Natural killer cell (primary cell): ENCODE data around the gene EXOG. TPM values are rescaled to one million over a fixed set of nuclear protein-coding genes. Genes with fewer than 3 reads are reported as not detected.

Experiments
- ATAC-seq, 3 donors: fragments of 150-1000 bp in 2 of 3; fragments of 200-7000 bp in 1 of 3; cut with Tn5 transposase; 1 replicate in 1 of 3; 2 replicates in 2 of 3; pipeline ENCODE4 v1.10.0; 2021; ENCODE audit warnings: mild to moderate bottlenecking in 2 of 3, moderate library complexity in 2 of 3
- DNase-seq, 2 donors: peaks; one replicate each; pipeline versions ENCODE4 v3.0.0 to v3.0.0-alpha.2; 2013 to 2021; ENCODE audit warnings: mixed read lengths in 1 of 2
- H3K27ac ChIP-seq: one replicate; pipeline ENCODE4 v1.5.1; 2013; ENCODE audit warnings: mild to moderate bottlenecking, low read length
- H3K27me3 ChIP-seq: one replicate; pipeline ENCODE4 v1.6.1; 2013; ENCODE audit warnings: low read length; ENCODE audit not compliant: control insufficient read depth, insufficient read depth
- H3K36me3 ChIP-seq: one replicate; pipeline ENCODE4 v1.6.1; 2013; ENCODE audit warnings: low read length; ENCODE audit not compliant: control insufficient read depth, insufficient read depth
- H3K4me1 ChIP-seq: one replicate; pipeline ENCODE4 v1.6.1; 2013; ENCODE audit warnings: low read length; ENCODE audit not compliant: control insufficient read depth, insufficient read depth
- H3K4me3 ChIP-seq: one replicate; pipeline ENCODE4 v1.5.1; 2013; ENCODE audit warnings: low read length
- H3K9me3 ChIP-seq: one replicate; pipeline ENCODE4 v1.6.1; 2013; ENCODE audit warnings: low read length; ENCODE audit not compliant: control insufficient read depth, insufficient read depth
- H3K27ac Mint-ChIP-seq, 2 donors: one replicate each; pipeline ENCODE4 v1.8.0; 2022; ENCODE audit warnings: mild to moderate bottlenecking in 2 of 2, mixed read lengths in 2 of 2, moderate library complexity in 1 of 2
- H3K27me3 Mint-ChIP-seq, 2 donors: one replicate each; pipeline ENCODE4 v1.8.0; 2022; ENCODE audit warnings: low read depth in 2 of 2, mixed read lengths in 2 of 2
- H3K36me3 Mint-ChIP-seq: one replicate; pipeline ENCODE4 v1.8.0; 2022; ENCODE audit warnings: mixed read lengths
- H3K4me1 Mint-ChIP-seq, 2 donors: one replicate each; pipeline ENCODE4 v1.8.0; 2022; ENCODE audit warnings: mixed read lengths in 2 of 2
- H3K4me3 Mint-ChIP-seq: one replicate; pipeline ENCODE4 v1.8.0; 2022; ENCODE audit warnings: mild to moderate bottlenecking, moderate library complexity, mixed read lengths
- H3K9me3 Mint-ChIP-seq, 2 donors: one replicate each; pipeline ENCODE4 v1.8.0; 2022; ENCODE audit warnings: mixed read lengths in 2 of 2
- CTCF ChIP-seq: fragments of 200-600 bp; IDR thresholded peaks from one replicate; pipeline ENCODE4 v1.8.0; 2022; ENCODE audit warnings: antibody characterized with exemption
- whole genome bisulfite sequencing: methylation state at CpG from one replicate; pipeline ENCODE4 v1.1.7; 2013; ENCODE audit warnings: missing lambda C conversion rate; ENCODE audit not compliant: insufficient coverage; 5-methylcytosine and 5-hydroxymethylcytosine counted together
- intact Hi-C: fragments of 100-400 bp; cut with micrococcal nuclease; formaldehyde crosslinking; loops from one replicate; pipeline ENCODE4 v1.14.2; 2022
- total RNA-seq, 4 donors: library from RNA; stranded (reverse); fragments of 120-200 nt in 1 of 4; gene quantifications; one replicate each; pipeline versions ENCODE4 v1.2.3 to v1.2.4, GENCODE V29; 2013 to 2022

The EXOG gene
- total RNA-seq, 3 donors from 2014 or later (not counting 1 experiment from before 2014, with no cell fraction given), result 27.3 to 34.5 (median 30.5) TPM

GRCh38 chr3:38561746-38562466 lies 65.8 kb downstream of the EXOG start:
- Mint-ChIP-seq H3K9me3 (no peaks in the 10 kb centered on the region), H3K36me3 (no peaks in the 10 kb centered on the region), H3K4me1 (peaks cover 0 to 4% of the 10 kb centered on the region in 2 donors), H3K4me3 (no peak overlapping the region), H3K27ac (no peak overlapping the region), H3K27me3 (peaks cover 0 to 5% of the 10 kb centered on the region in 2 donors)
- Histone ChIP-seq H3K9me3 (no peaks in the 10 kb centered on the region), H3K4me3 (no peak overlapping the region), H3K27me3 (no peaks in the 10 kb centered on the region), H3K36me3 (no peaks in the 10 kb centered on the region), H3K4me1 (no peaks in the 10 kb centered on the region), H3K27ac (no peak overlapping the region)
- ATAC-seq, result no peak
- no peak for TF ChIP-seq CTCF
- intact Hi-C loops, result no loop called here
- no peak for DNase-seq
- WGBS, result 74% methylated on average over 10 of the region's 10 CpGs

GRCh38 chr3:38562467-38562925 lies 66.4 kb downstream of the EXOG start:
- ATAC-seq (no peak), DNase-seq (no peak)
- no peaks in the 10 kb centered on the region for H3K36me3 Mint-ChIP-seq

GRCh38 chr3:38563070-38563885 lies 67.1 kb downstream of the EXOG start:
- no peak overlapping the region for H3K27ac ChIP-seq
- no peak for TF ChIP-seq CTCF
- intact Hi-C loops, result no loop called here
- no peaks in the 10 kb centered on the region for H3K27me3 ChIP-seq
- H3K27me3 Mint-ChIP-seq, result peaks cover 0 to 5% of the 10 kb centered on the region in 2 donors
- H3K9me3 Mint-ChIP-seq, result no peaks in the 10 kb centered on the region
- H3K4me1 ChIP-seq, result no peaks in the 10 kb centered on the region
- no peak overlapping the region for H3K27ac Mint-ChIP-seq
- ATAC-seq (no peak), DNase-seq (no peak)
- no peak overlapping the region for H3K4me3 ChIP-seq
- no peaks in the 10 kb centered on the region for H3K36me3 Mint-ChIP-seq
- WGBS, result 83% methylated on average over 15 of the region's 15 CpGs
- H3K9me3 ChIP-seq, result no peaks in the 10 kb centered on the region
- no peak overlapping the region for H3K4me3 Mint-ChIP-seq
- H3K4me1 Mint-ChIP-seq, result peaks cover 0 to 4% of the 10 kb centered on the region in 2 donors
- no peaks in the 10 kb centered on the region for H3K36me3 ChIP-seq

More at GRCh38 chr3:38562467-38562925, 66.4 kb downstream of the EXOG start:
- H3K27me3 Mint-ChIP-seq, result peaks cover 0 to 5% of the 10 kb centered on the region in 2 donors
- Histone ChIP-seq H3K36me3 (no peaks in the 10 kb centered on the region), H3K27me3 (no peaks in the 10 kb centered on the region), H3K27ac (no peak overlapping the region), H3K9me3 (no peaks in the 10 kb centered on the region), H3K4me3 (no peak overlapping the region), H3K4me1 (no peaks in the 10 kb centered on the region)
- intact Hi-C loops, result no loop called here
- H3K9me3 Mint-ChIP-seq, result no peaks in the 10 kb centered on the region
- peaks cover 0 to 4% of the 10 kb centered on the region in 2 donors for H3K4me1 Mint-ChIP-seq
- TF ChIP-seq CTCF, result no peak
- no peak overlapping the region for H3K4me3 Mint-ChIP-seq
- WGBS, result 89% methylated on average over 7 of the region's 7 CpGs
- H3K27ac Mint-ChIP-seq, result no peak overlapping the region
